SK-N-MC (cell line): ENCODE measurements around the gene PLEKHA5.

Experiments
- DNase-seq: peaks from one replicate; pipeline ENCODE4 v3.0.0-alpha.2; 2011; ENCODE audit warnings: low read depth, low spot score
- H3K27ac ChIP-seq: fragments of 200-600 bp; sonication (generic); 2 replicates; pipeline ENCODE4 v1.5.1; 2016; ENCODE audit warnings: mixed run types
- H3K36me3 ChIP-seq: fragments of 200-600 bp; sonication (generic); 2 replicates; pipeline ENCODE4 v1.6.1; 2017; ENCODE audit warnings: antibody characterized with exemption, low read length, mixed read lengths; ENCODE audit not compliant: insufficient read depth
- H3K4me3 ChIP-seq: fragments of 200-600 bp; sonication (generic); 2 replicates; pipeline ENCODE4 v1.5.1; 2016
- H3K9ac ChIP-seq: fragments of 200-600 bp; sonication (generic); 2 replicates; pipeline ENCODE4 v1.8.0; 2017; ENCODE audit warnings: mixed run types, mixed read lengths; ENCODE audit not compliant: insufficient read length
- H3K9me3 ChIP-seq: fragments of 200-600 bp; sonication (generic); 2 replicates; pipeline ENCODE4 v1.6.1; 2017; ENCODE audit warnings: low read depth, mild to moderate bottlenecking, antibody characterized with exemption, low read length, moderate library complexity, mixed read lengths
- EZH2 ChIP-seq: fragments of 200-600 bp; sonication (generic); IDR thresholded peaks from one replicate; pipeline ENCODE4 v1.6.1; 2017; ENCODE audit warnings: antibody characterized with exemption
- FOXP2 ChIP-seq: optimal IDR thresholded peaks from 2 replicates; pipeline ENCODE3; 2011; ENCODE audit warnings: mild to moderate bottlenecking, moderate library complexity; ENCODE audit not compliant: insufficient read depth; ENCODE audit errors: extremely low read length, control extremely low read depth
- POLR2AphosphoS5 ChIP-seq: IDR thresholded peaks from 2 replicates; pipeline ENCODE4 v1.6.1; 2012; ENCODE audit warnings: mild to moderate bottlenecking, low read depth, low read length, borderline replicate concordance

PLEKHA5 gene

GRCh38 chr12:19095756-19096480 is 33.6 kb upstream of the PLEKHA5 start:
- no peak for TF ChIP-seq POLR2AphosphoS5
- TF ChIP-seq EZH2, result no peak
- TF ChIP-seq FOXP2, result no peak
- no peak overlapping the region for H3K9ac ChIP-seq
- no peak overlapping the region for H3K4me3 ChIP-seq
- no peaks in the 10 kb centered on the region for H3K9me3 ChIP-seq
- no peak for DNase-seq
- no peaks in the 10 kb centered on the region for H3K36me3 ChIP-seq
- no peak overlapping the region for H3K27ac ChIP-seq

GRCh38 chr12:19105463-19105862 is 24.1 kb upstream of the PLEKHA5 start:
- Histone ChIP-seq H3K9me3 (no peaks in the 10 kb centered on the region), H3K36me3 (no peaks in the 10 kb centered on the region), H3K9ac (no peak overlapping the region), H3K27ac (no peak overlapping the region), H3K4me3 (no peak overlapping the region)
- TF ChIP-seq EZH2, result no peak
- no peak for DNase-seq

GRCh38 chr12:19107750-19108149 is 21.8 kb upstream of the PLEKHA5 start:
- Histone ChIP-seq H3K36me3 (no peaks in the 10 kb centered on the region), H3K27ac (no peak overlapping the region), H3K4me3 (no peak overlapping the region), H3K9me3 (no peaks in the 10 kb centered on the region), H3K9ac (no peak overlapping the region)
- no peak for DNase-seq
- no peak for TF ChIP-seq EZH2
- TF ChIP-seq FOXP2, result no peak
- no peak for TF ChIP-seq POLR2AphosphoS5

GRCh38 chr12:19110221-19110940 is 19.2 kb upstream of the PLEKHA5 start:
- Histone ChIP-seq H3K4me3 (no peak overlapping the region), H3K27ac (no peak overlapping the region), H3K9me3 (no peaks in the 10 kb centered on the region), H3K36me3 (no peaks in the 10 kb centered on the region), H3K9ac (no peak overlapping the region)
- no peak for DNase-seq
- no peak for TF ChIP-seq POLR2AphosphoS5
- no peak for TF ChIP-seq FOXP2
- no peak for TF ChIP-seq EZH2

- no peaks in the 10 kb centered on the region for H3K9me3 ChIP-seq
- DNase-seq, result no peak
- no peak overlapping the region for H3K9ac ChIP-seq
- no peaks in the 10 kb centered on the region for H3K36me3 ChIP-seq
- no peak overlapping the region for H3K27ac ChIP-seq
- no peak overlapping the region for H3K4me3 ChIP-seq
- TF ChIP-seq POLR2AphosphoS5 (no peak), EZH2 (no peak), FOXP2 (no peak)
These were observed 16.1 kb upstream of the PLEKHA5 start for GRCh38 chr12:19113464-19113863.

GRCh38 chr12:19115285-19115684 is 14.2 kb upstream of the PLEKHA5 start:
- Histone ChIP-seq H3K9me3 (no peaks in the 10 kb centered on the region), H3K27ac (no peak overlapping the region), H3K4me3 (no peak overlapping the region), H3K9ac (no peak overlapping the region), H3K36me3 (no peaks in the 10 kb centered on the region)
- TF ChIP-seq FOXP2 (no peak), POLR2AphosphoS5 (no peak), EZH2 (no peak)
- DNase-seq, result no peak

- TF ChIP-seq EZH2, result no peak
These were observed 10.1 kb upstream of the PLEKHA5 start for GRCh38 chr12:19119440-19119839.

GRCh38 chr12:19120795-19121194 is 8.7 kb upstream of the PLEKHA5 start:
- Histone ChIP-seq H3K36me3 (no peaks in the 10 kb centered on the region), H3K9me3 (no peaks in the 10 kb centered on the region), H3K27ac (no peak overlapping the region), H3K9ac (no peak overlapping the region), H3K4me3 (no peak overlapping the region)
- TF ChIP-seq FOXP2, result no peak
- no peak for TF ChIP-seq EZH2
- no peak for TF ChIP-seq POLR2AphosphoS5
- no peak for DNase-seq

More at GRCh38 chr12:19119440-19119839, 10.1 kb upstream of the PLEKHA5 start:
- Histone ChIP-seq H3K27ac (no peak overlapping the region), H3K36me3 (no peaks in the 10 kb centered on the region), H3K9ac (no peak overlapping the region), H3K4me3 (no peak overlapping the region), H3K9me3 (no peaks in the 10 kb centered on the region)
- no peak for DNase-seq

- TF ChIP-seq POLR2AphosphoS5 (no peak), EZH2 (no peak), FOXP2 (no peak)
- DNase-seq, result no peak
- Histone ChIP-seq H3K9me3 (no peaks in the 10 kb centered on the region), H3K27ac (no peak overlapping the region), H3K9ac (no peak overlapping the region), H3K36me3 (no peaks in the 10 kb centered on the region), H3K4me3 (no peak overlapping the region)
These were observed 8.0 kb upstream of the PLEKHA5 start for GRCh38 chr12:19121449-19122018.
